ENCODE results near the gene SPECC1L. TPM values are rescaled to one million over a fixed set of nuclear protein-coding genes. Genes with fewer than 3 reads are reported as not detected.

Gene SPECC1L
- total RNA-seq, 2 donors from 2014 or later: 23.1 to 26.0 TPM

- no peak for ATAC-seq
- Histone ChIP-seq H3K4me3 (no peak overlapping the region), H3K9me3 (no peaks in the 10 kb centered on the region), H3K27me3 (no peaks in the 10 kb centered on the region), H3K27ac (no peak overlapping the region), H3K36me3 (replicated peaks in 1 of 2; ENCODE audit: insufficient read depth in 1 of 2, low read depth in 2 of 2) (peaks cover 7 to 8% of the 10 kb centered on the region in 2 donors), H3K4me1 (no peaks in the 10 kb centered on the region)
- TF ChIP-seq, protein P1, sequence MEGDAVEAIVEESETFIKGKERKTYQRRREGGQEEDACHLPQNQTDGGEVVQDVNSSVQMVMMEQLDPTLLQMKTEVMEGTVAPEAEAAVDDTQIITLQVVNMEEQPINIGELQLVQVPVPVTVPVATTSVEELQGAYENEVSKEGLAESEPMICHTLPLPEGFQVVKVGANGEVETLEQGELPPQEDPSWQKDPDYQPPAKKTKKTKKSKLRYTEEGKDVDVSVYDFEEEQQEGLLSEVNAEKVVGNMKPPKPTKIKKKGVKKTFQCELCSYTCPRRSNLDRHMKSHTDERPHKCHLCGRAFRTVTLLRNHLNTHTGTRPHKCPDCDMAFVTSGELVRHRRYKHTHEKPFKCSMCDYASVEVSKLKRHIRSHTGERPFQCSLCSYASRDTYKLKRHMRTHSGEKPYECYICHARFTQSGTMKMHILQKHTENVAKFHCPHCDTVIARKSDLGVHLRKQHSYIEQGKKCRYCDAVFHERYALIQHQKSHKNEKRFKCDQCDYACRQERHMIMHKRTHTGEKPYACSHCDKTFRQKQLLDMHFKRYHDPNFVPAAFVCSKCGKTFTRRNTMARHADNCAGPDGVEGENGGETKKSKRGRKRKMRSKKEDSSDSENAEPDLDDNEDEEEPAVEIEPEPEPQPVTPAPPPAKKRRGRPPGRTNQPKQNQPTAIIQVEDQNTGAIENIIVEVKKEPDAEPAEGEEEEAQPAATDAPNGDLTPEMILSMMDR (IDR thresholded peaks at IDR 0.05): no peak
- TF ChIP-seq POLR2A (IDR thresholded peaks at IDR 0.05): no peak
- 70 to 87% methylated on average over 3 of the region's 3 CpGs for WGBS, 2 donors
- no peak for DNase-seq
- intact Hi-C loops (cut with DNase I): no loop called here
These were observed 68.3 kb downstream of the SPECC1L start for GRCh38 chr22:24338726-24339451.

DNA sequence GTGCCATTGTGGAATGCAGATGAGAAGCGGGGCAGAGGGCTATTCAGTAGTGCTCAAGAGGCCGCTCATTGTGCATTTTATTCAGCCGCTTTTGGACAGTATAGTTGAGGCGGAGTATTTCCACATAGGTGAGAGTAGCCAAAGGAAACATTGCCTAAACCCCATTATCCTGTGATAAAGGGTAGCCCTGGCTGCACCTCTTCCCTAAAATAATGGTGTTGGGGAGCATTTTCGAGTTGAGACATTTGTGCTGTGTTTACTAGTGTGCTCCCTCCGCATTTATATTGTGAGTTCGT is 68.8 kb downstream of the SPECC1L start:
- ATAC-seq (no peak), DNase-seq (no peak)
- H3K27me3 ChIP-seq: no peaks in the 10 kb centered on the region
- H3K4me3 ChIP-seq: no peak overlapping the region
- intact Hi-C loops (cut with DNase I): no loop called here
- H3K4me1 ChIP-seq: no peaks in the 10 kb centered on the region
- peaks cover 5 to 7% of the 10 kb centered on the region in 2 donors for H3K36me3 ChIP-seq (replicated peaks in 1 of 2; ENCODE audit: insufficient read depth in 1 of 2, low read depth in 2 of 2)
- H3K27ac ChIP-seq: no peak overlapping the region
- 94% methylated on average over 7 of the region's 7 CpGs for WGBS, 2 donors
- no peaks in the 10 kb centered on the region for H3K9me3 ChIP-seq
- TF ChIP-seq, protein P1 (IDR thresholded peaks at IDR 0.05): no peak

DNA sequence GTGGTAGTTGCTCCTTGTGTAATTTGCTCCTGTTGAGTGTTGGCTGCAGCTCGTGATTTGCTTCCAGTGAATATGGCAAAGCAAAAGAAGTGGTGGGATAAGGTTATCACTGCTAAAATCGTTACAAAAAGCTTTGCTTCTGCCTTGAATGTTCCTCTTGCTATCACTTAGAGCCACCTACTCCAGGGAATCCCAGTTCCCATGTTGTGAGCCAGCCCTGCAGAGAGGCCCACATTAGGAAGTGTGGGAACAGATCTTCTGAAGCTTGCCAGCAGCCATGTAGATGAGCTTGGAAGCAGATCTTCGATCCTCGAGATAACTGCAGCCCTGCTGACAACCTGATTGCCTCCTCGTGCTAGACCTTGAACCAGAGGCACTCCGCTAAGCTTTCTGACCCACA is 71.0 kb downstream of the SPECC1L start:
- H3K36me3 ChIP-seq (replicated peaks in 1 of 2; ENCODE audit: insufficient read depth in 1 of 2, low read depth in 2 of 2): peaks cover 0 to 8% of the 10 kb centered on the region in 2 donors
- ATAC-seq: no peak
- 72 to 76% methylated on average over 6 of the region's 6 CpGs for WGBS, 2 donors
- no peaks in the 10 kb centered on the region for H3K9me3 ChIP-seq
- no peak overlapping the region for H3K4me3 ChIP-seq
- DNase-seq: no peak
- no peaks in the 10 kb centered on the region for H3K4me1 ChIP-seq
- H3K27me3 ChIP-seq: no peaks in the 10 kb centered on the region
- no peak overlapping the region for H3K27ac ChIP-seq
- intact Hi-C loops (cut with DNase I): no loop called here
- TF ChIP-seq, protein P1 (IDR thresholded peaks at IDR 0.05): no peak
- no peak for TF ChIP-seq POLR2A (IDR thresholded peaks at IDR 0.05)

- no peak overlapping the region for H3K4me3 ChIP-seq
- H3K4me1 ChIP-seq: no peaks in the 10 kb centered on the region
- WGBS, 2 donors: 80 to 89% methylated on average over 3 to 4 of the region's 4 CpGs
- H3K27me3 ChIP-seq: no peaks in the 10 kb centered on the region
- H3K27ac ChIP-seq: no peak overlapping the region
- H3K9me3 ChIP-seq: no peaks in the 10 kb centered on the region
- H3K36me3 ChIP-seq (replicated peaks in 1 of 2; ENCODE audit: insufficient read depth in 1 of 2, low read depth in 2 of 2): peaks cover 0 to 22% of the 10 kb centered on the region in 2 donors
- DNase-seq (no peak), ATAC-seq (no peak)
- intact Hi-C loops (cut with DNase I): no loop called here
- TF ChIP-seq, protein P1 (IDR thresholded peaks at IDR 0.05): no peak
- no peak for TF ChIP-seq POLR2A (IDR thresholded peaks at IDR 0.05)
These were observed 80.0 kb downstream of the SPECC1L start for GRCh38 chr22:24350627-24351026.

- intact Hi-C loops (cut with DNase I): no loop called here
- no peak for ATAC-seq
- H3K36me3 ChIP-seq (replicated peaks in 1 of 2; ENCODE audit: insufficient read depth in 1 of 2, low read depth in 2 of 2): peaks cover 0 to 20% of the 10 kb centered on the region in 2 donors
- no peaks in the 10 kb centered on the region for H3K27me3 ChIP-seq
- no peaks in the 10 kb centered on the region for H3K9me3 ChIP-seq
- TF ChIP-seq, protein P1 (IDR thresholded peaks at IDR 0.05): no peak
- TF ChIP-seq POLR2A (IDR thresholded peaks at IDR 0.05): no peak
- 92 to 94% methylated on average over 2 of the region's 2 CpGs for WGBS, 2 donors
- H3K4me1 ChIP-seq: no peaks in the 10 kb centered on the region
- H3K4me3 ChIP-seq: no peak overlapping the region
- H3K27ac ChIP-seq: no peak overlapping the region
- DNase-seq: no peak
These were observed 82.5 kb downstream of the SPECC1L start for GRCh38 chr22:24353121-24353520.

All from body of pancreas (tissue), 4 donors.